Neural cell (in vitro differentiated cells): ENCODE data around the gene EMID1. TPM values are rescaled to one million over a fixed set of nuclear protein-coding genes. Genes with fewer than 3 reads are reported as not detected.

Experiments used
- H2AFZ ChIP-seq: fragments of 200-600, 300-800 bp; sonication (generic), shearing (Covaris generic); 2 replicates; pipeline ENCODE4 v1.6.0; 2014; ENCODE audit warnings: low read depth, mild to moderate bottlenecking, antibody characterized with exemption, low read length, moderate library complexity
- H3F3A ChIP-seq: fragments of 200-600 bp; shearing (Covaris generic); 2 replicates; pipeline ENCODE4 v1.6.1; 2016; ENCODE audit warnings: mild to moderate bottlenecking, moderate library complexity, mixed read lengths, antibody characterized with exemption, low read length; ENCODE audit not compliant: insufficient read depth, poor library complexity, severe bottlenecking
- H3K27ac ChIP-seq: fragments of 200-600, 300-800 bp; sonication (generic), shearing (Covaris generic); 2 replicates; pipeline ENCODE4 v1.5.1; 2014; ENCODE audit warnings: mild to moderate bottlenecking, low read length, moderate library complexity
- H3K27me3 ChIP-seq: fragments of 300-800, 200-600 bp; sonication (generic), shearing (Covaris generic); 2 replicates; pipeline ENCODE4 v1.6.0; 2014; ENCODE audit warnings: mild to moderate bottlenecking, low read depth, low read length, moderate library complexity; ENCODE audit not compliant: insufficient read depth
- H3K36me3 ChIP-seq: fragments of 300-800, 200-600 bp; sonication (generic), shearing (Covaris generic); 2 replicates; pipeline ENCODE4 v1.5.1; 2014; ENCODE audit warnings: mild to moderate bottlenecking, antibody characterized with exemption, low read length, moderate library complexity; ENCODE audit not compliant: insufficient read depth
- H3K4me2 ChIP-seq: fragments of 300-800, 200-600 bp; sonication (generic), shearing (Covaris generic); 2 replicates; pipeline ENCODE4 v1.6.0; 2014; ENCODE audit warnings: mild to moderate bottlenecking, low read length
- H3K4me3 ChIP-seq: fragments of 300-800, 200-600 bp; sonication (generic), shearing (Covaris generic); 2 replicates; pipeline ENCODE4 v1.5.1; 2014; ENCODE audit warnings: mild to moderate bottlenecking, low read length, moderate library complexity
- H3K79me2 ChIP-seq: fragments of 200-600 bp; shearing (Covaris generic); replicated peaks from 2 replicates; pipeline ENCODE4 v1.6.0; 2014; ENCODE audit warnings: mild to moderate bottlenecking, low read length, moderate library complexity; ENCODE audit not compliant: insufficient read depth
- H3K9ac ChIP-seq: fragments of 300-800, 200-600 bp; sonication (generic), shearing (Covaris generic); 2 replicates; pipeline ENCODE4 v1.6.1; 2016; ENCODE audit warnings: mild to moderate bottlenecking, low read length, mixed read lengths
- H3K9me2 ChIP-seq: fragments of 200-600 bp; shearing (Covaris generic); 2 replicates; pipeline ENCODE4 v1.6.1; 2016; ENCODE audit warnings: mild to moderate bottlenecking, low read length, mixed read lengths; ENCODE audit not compliant: insufficient read depth
- H3K9me3 ChIP-seq: fragments of 200-600, 300-800 bp; sonication (generic), shearing (Covaris generic); 2 replicates; pipeline ENCODE4 v1.6.1; 2016; ENCODE audit warnings: mild to moderate bottlenecking, mixed run types, low read length, moderate library complexity, mixed read lengths
- H4K20me1 ChIP-seq: fragments of 200-600 bp; shearing (Covaris generic); 2 replicates; pipeline ENCODE4 v1.6.1; 2016; ENCODE audit warnings: mild to moderate bottlenecking, mixed run types; ENCODE audit not compliant: insufficient read depth
- CTCF ChIP-seq: fragments of 450-650 bp; IDR thresholded peaks from 2 replicates; pipeline ENCODE4 v1.5.1; 2014; ENCODE audit warnings: antibody characterized with exemption, mild to moderate bottlenecking, moderate library complexity; ENCODE audit not compliant: poor library complexity, severe bottlenecking
- EP300 ChIP-seq: fragments of 450-650 bp; conservative IDR thresholded peaks from 2 replicates; pipeline ENCODE4 v1.6.1; 2014; ENCODE audit warnings: antibody characterized with exemption, mild to moderate bottlenecking, moderate library complexity; ENCODE audit not compliant: poor library complexity, severe bottlenecking
- EZH2 ChIP-seq: fragments of 200-600, 300-800 bp; shearing (Covaris generic), sonication (generic); IDR thresholded peaks from 2 replicates; pipeline ENCODE4 v1.6.1; 2014; ENCODE audit warnings: antibody characterized with exemption, low read length, borderline replicate concordance, mild to moderate bottlenecking; ENCODE audit not compliant: insufficient read depth, poor library complexity, severe bottlenecking
- MXI1 ChIP-seq: fragments of 450-650 bp; conservative IDR thresholded peaks from 2 replicates; pipeline ENCODE4 v1.6.1; 2014; ENCODE audit warnings: antibody characterized with exemption, mild to moderate bottlenecking; ENCODE audit not compliant: poor library complexity, severe bottlenecking
- POLR2AphosphoS5 ChIP-seq: IDR thresholded peaks from 2 replicates; pipeline ENCODE4 v1.6.1; 2012
- RAD21 ChIP-seq: fragments of 450-650 bp; conservative IDR thresholded peaks from 2 replicates; pipeline ENCODE4 v1.6.1; 2014; ENCODE audit warnings: antibody characterized with exemption, mild to moderate bottlenecking, moderate library complexity
- REST ChIP-seq: IDR thresholded peaks from 2 replicates; pipeline ENCODE4 v1.6.1; 2012; ENCODE audit warnings: borderline replicate concordance
- SMC3 ChIP-seq: fragments of 450-650 bp; conservative IDR thresholded peaks from 2 replicates; pipeline ENCODE4 v1.6.1; 2014; ENCODE audit warnings: antibody characterized with exemption, mild to moderate bottlenecking, moderate library complexity; ENCODE audit not compliant: poor library complexity
- TAF1 ChIP-seq: IDR thresholded peaks from 2 replicates; pipeline ENCODE4 v1.6.1; 2012; ENCODE audit warnings: low read depth
- polyA plus RNA-seq: library from polyadenylated mRNA; depleted of rRNA; stranded (reverse); fragments of >200 nt; gene quantifications from 2 replicates; pipeline ENCODE4 v1.2.3, GENCODE V29; 2014

The EMID1 gene
- polyA plus RNA-seq, 1 donor from 2014 or later: 14.1 TPM

DNA sequence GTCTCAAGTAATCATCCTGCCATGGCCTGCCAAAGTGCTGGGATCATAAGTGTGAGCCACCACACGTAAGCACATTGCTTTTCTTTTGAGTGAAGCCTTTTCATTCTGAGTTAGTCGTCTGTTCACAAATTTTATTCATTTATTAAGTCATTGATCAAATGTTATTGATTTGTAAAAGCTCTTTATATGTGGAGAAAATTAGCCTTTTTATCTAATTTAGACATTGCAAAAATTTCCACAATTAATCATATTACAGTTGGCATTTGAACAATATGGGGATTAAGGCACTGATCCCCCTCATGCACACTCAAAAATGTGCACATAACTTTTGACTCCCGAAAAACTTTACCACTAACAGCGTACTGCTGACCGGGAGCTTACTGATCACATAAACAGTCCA, 7.5 kb upstream of the EMID1 start:
- H3K79me2 ChIP-seq: no peaks in the 10 kb centered on the region
- H3K27me3 ChIP-seq: no peaks in the 10 kb centered on the region
- no peaks in the 10 kb centered on the region for H3F3A ChIP-seq
- no peak overlapping the region for H3K4me2 ChIP-seq
- H4K20me1 ChIP-seq: no peaks in the 10 kb centered on the region
- no peaks in the 10 kb centered on the region for H3K9me3 ChIP-seq
- TF ChIP-seq MXI1: no peak
- TF ChIP-seq RAD21: no peak
- no peak for TF ChIP-seq POLR2AphosphoS5
- TF ChIP-seq REST: no peak
- H3K36me3 ChIP-seq: no peaks in the 10 kb centered on the region
- no peak overlapping the region for H3K4me3 ChIP-seq
- no peak overlapping the region for H3K9ac ChIP-seq
- no peak overlapping the region for H2AFZ ChIP-seq
- H3K27ac ChIP-seq: no peak overlapping the region
- no peaks in the 10 kb centered on the region for H3K9me2 ChIP-seq

- no peak overlapping the region for H3K9ac ChIP-seq
- H3K9me3 ChIP-seq: no peaks in the 10 kb centered on the region
- H3K79me2 ChIP-seq: no peaks in the 10 kb centered on the region
- no peak overlapping the region for H3K4me2 ChIP-seq
- H3F3A ChIP-seq: no peaks in the 10 kb centered on the region
- H3K27ac ChIP-seq: no peak overlapping the region
- H3K4me3 ChIP-seq: no peak overlapping the region
- no peaks in the 10 kb centered on the region for H3K27me3 ChIP-seq
- TF ChIP-seq EP300 (no peak), POLR2AphosphoS5 (no peak), CTCF (no peak), TAF1 (no peak), EZH2 (no peak), RAD21 (no peak)
- no peaks in the 10 kb centered on the region for H3K36me3 ChIP-seq
- H4K20me1 ChIP-seq: no peaks in the 10 kb centered on the region
- H2AFZ ChIP-seq: no peak overlapping the region
- no peaks in the 10 kb centered on the region for H3K9me2 ChIP-seq
Observed at GRCh38 chr22:29199702-29200400, 5.8 kb upstream of the EMID1 start.

DNA sequence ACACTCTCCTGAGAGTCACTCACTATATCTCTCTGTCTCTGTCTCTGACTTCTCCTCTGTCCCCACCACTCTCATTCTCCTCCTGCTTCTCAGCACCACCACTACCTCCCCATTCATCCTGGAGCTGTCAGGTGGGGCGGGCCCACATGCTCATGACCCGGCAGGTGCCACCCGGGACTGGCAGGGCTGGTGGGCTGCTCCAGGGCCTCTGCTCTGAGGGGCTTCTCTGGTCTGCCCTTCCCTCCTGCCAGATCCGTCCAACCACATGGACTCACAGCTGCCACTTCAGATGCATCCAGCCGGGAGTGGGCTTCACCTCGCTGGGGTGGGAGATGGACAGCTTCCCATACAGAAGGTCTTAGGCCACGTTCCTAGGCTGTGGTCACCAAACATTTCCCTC, 4.8 kb upstream of the EMID1 start:
- no peaks in the 10 kb centered on the region for H4K20me1 ChIP-seq
- no peaks in the 10 kb centered on the region for H3K79me2 ChIP-seq
- H3K9me3 ChIP-seq: no peaks in the 10 kb centered on the region
- TF ChIP-seq POLR2AphosphoS5 (no peak), RAD21 (no peak), MXI1 (no peak), SMC3 (no peak), REST (no peak), EP300 (no peak), TAF1 (no peak), CTCF (no peak), EZH2 (no peak)
- no peak overlapping the region for H3K4me3 ChIP-seq
- H3K9ac ChIP-seq: no peak overlapping the region
- H3K9me2 ChIP-seq: no peaks in the 10 kb centered on the region
- no peaks in the 10 kb centered on the region for H3K36me3 ChIP-seq
- H2AFZ ChIP-seq: no peak overlapping the region
- H3F3A ChIP-seq: no peaks in the 10 kb centered on the region
- no peak overlapping the region for H3K4me2 ChIP-seq
- no peak overlapping the region for H3K27ac ChIP-seq
- no peaks in the 10 kb centered on the region for H3K27me3 ChIP-seq
